Lower leg skin (tissue), 3 donors: ENCODE results near the gene LINS1.

Experiments
- POLR2A ChIP-seq, 2 donors: fragments of 450-650 bp; IDR thresholded peaks; one replicate each; pipeline ENCODE4 v1.6.1; 2016 to 2017; ENCODE audit warnings: antibody characterized with exemption in 2 of 2, mild to moderate bottlenecking in 1 of 2, moderate library complexity in 1 of 2
- TF ChIP-seq, protein P1 (sequence below), 3 donors: fragments of 450-650 bp; IDR thresholded peaks; one replicate each; pipeline ENCODE4 v1.5.1; 2016; ENCODE audit warnings: antibody characterized with exemption in 3 of 3, mild to moderate bottlenecking in 3 of 3, moderate library complexity in 2 of 3

DNA sequence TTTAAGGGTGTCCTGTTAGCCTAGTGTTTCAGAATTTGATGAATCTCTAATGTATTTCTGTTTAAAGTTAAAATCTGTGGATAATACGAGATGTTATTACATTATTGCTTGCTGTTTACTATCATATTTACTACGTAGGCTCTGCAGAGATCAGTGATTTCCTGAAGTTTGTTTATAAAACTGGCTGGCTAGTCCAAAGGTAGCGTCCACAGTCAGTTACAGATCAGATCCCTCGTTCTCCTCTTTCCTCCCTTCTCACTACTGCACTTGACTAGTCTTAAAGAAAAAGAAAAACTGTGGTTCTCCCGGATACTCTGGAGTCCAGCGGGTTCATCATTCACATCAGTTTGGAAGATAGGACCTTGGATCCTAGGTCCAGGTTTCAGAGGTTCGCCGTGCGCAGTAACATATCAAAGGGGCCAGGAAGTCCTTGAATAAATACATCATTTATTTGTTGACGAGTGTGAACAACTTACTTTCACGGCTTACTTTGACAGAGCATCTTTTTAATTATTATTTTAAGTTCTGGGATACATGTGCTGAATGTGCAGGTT is 36.3 kb upstream of the LINS1 start:
- TF ChIP-seq, protein P1, sequence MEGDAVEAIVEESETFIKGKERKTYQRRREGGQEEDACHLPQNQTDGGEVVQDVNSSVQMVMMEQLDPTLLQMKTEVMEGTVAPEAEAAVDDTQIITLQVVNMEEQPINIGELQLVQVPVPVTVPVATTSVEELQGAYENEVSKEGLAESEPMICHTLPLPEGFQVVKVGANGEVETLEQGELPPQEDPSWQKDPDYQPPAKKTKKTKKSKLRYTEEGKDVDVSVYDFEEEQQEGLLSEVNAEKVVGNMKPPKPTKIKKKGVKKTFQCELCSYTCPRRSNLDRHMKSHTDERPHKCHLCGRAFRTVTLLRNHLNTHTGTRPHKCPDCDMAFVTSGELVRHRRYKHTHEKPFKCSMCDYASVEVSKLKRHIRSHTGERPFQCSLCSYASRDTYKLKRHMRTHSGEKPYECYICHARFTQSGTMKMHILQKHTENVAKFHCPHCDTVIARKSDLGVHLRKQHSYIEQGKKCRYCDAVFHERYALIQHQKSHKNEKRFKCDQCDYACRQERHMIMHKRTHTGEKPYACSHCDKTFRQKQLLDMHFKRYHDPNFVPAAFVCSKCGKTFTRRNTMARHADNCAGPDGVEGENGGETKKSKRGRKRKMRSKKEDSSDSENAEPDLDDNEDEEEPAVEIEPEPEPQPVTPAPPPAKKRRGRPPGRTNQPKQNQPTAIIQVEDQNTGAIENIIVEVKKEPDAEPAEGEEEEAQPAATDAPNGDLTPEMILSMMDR (IDR thresholded peaks at IDR 0.05): no peak
- no peak for TF ChIP-seq POLR2A (IDR thresholded peaks at IDR 0.05)
